HepG2 (cell line): Measurements from ENCODE around the gene STKLD1. TPM values are rescaled to one million over a fixed set of nuclear protein-coding genes. Genes with fewer than 3 reads are reported as not detected.

Experiments used
- ATRX ChIP-seq: sonication (generic); formaldehyde crosslinking; IDR thresholded peaks from 2 replicates; pipeline ENCODE4 v1.4.0; 2020; ENCODE audit warnings: missing genetic modification reagents, borderline replicate concordance
- FOXJ3 ChIP-seq: sonication (generic); formaldehyde crosslinking; IDR thresholded peaks from 2 replicates; pipeline ENCODE4 v1.4.0; 2020; ENCODE audit warnings: missing genetic modification reagents, mild to moderate bottlenecking, borderline replicate concordance
- ISX ChIP-seq: sonication (generic); formaldehyde crosslinking; conservative IDR thresholded peaks from 2 replicates; pipeline ENCODE4 v1.5.0; 2020; ENCODE audit warnings: missing genetic modification reagents
- KLF13 ChIP-seq: sonication (generic); formaldehyde crosslinking; IDR thresholded peaks from 2 replicates; pipeline ENCODE4 v1.4.0; 2020; ENCODE audit warnings: mild to moderate bottlenecking, missing genetic modification reagents
- NBN ChIP-seq: fragments of 450-650 bp; conservative IDR thresholded peaks from 2 replicates; pipeline ENCODE4 v1.6.1; 2017
- PHF21A ChIP-seq: sonication (generic); formaldehyde crosslinking; IDR thresholded peaks from 2 replicates; pipeline ENCODE4 v1.5.0; 2020; ENCODE audit warnings: mild to moderate bottlenecking, missing genetic modification reagents
- RNF2 ChIP-seq: fragments of 450-650 bp; conservative IDR thresholded peaks from 2 replicates; pipeline ENCODE4 v1.6.1; 2016; ENCODE audit warnings: low read depth
- SNAI1 ChIP-seq: sonication (generic); formaldehyde crosslinking; IDR thresholded peaks from 2 replicates; pipeline ENCODE4 v1.5.0; 2020; ENCODE audit warnings: mild to moderate bottlenecking, missing genetic modification reagents, borderline replicate concordance
- SOX6 ChIP-seq, 2 experiments: fragments of 450-650 bp in 1 of 2; sonication (generic) in 1 of 2; formaldehyde crosslinking in 1 of 2; IDR thresholded peaks; 2 replicates each; pipeline versions ENCODE4 v1.4.0 to v1.6.1; 2017 to 2020; ENCODE audit warnings: antibody characterized with exemption in 1 of 2, mild to moderate bottlenecking in 1 of 2, missing genetic modification reagents in 1 of 2
- TAF15 ChIP-seq: fragments of 200-400 bp; formaldehyde crosslinking; IDR thresholded peaks from one replicate; pipeline ENCODE4 v1.6.1; 2018; ENCODE audit warnings: mild to moderate bottlenecking, low read depth, low read length; ENCODE audit not compliant: poor library complexity, severe bottlenecking
- TOE1 ChIP-seq: sonication (generic); formaldehyde crosslinking; IDR thresholded peaks from 2 replicates; pipeline ENCODE4 v1.4.0; 2020; ENCODE audit warnings: mild to moderate bottlenecking, missing genetic modification reagents
- YY1 ChIP-seq: IDR thresholded peaks from 2 replicates; pipeline ENCODE4 v1.6.1; 2011; ENCODE audit warnings: low read length, low read depth, moderate library complexity, mild to moderate bottlenecking; ENCODE audit not compliant: insufficient read depth, insufficient replicate concordance
- ZNF235 ChIP-seq: sonication (generic); formaldehyde crosslinking; IDR thresholded peaks from 2 replicates; pipeline ENCODE4 v1.8.1; 2023; ENCODE audit warnings: mild to moderate bottlenecking, missing genetic modification reagents, borderline replicate concordance
- ZNF251 ChIP-seq: sonication (generic); formaldehyde crosslinking; IDR thresholded peaks from 2 replicates; pipeline ENCODE4 v1.9.0; 2021; ENCODE audit warnings: mild to moderate bottlenecking, missing genetic modification reagents
- polyA plus RNA-seq, 8 experiments: library from polyadenylated mRNA; depleted of rRNA in 3 of 8; stranded (reverse) in 7 of 8; unstranded in 1 of 8; fragments of >200 nt; fragmentation: Illumina TruSeq in 4 of 8; extraction: Trizol in 4 of 8; gene quantifications; 2 replicates each; pipeline versions ENCODE4 v1.2.1 to v1.2.3, GENCODE V29; 2011 to 2016; ENCODE audit warnings: low read depth in 4 of 8, missing spikeins in 1 of 8, mixed read lengths in 1 of 8; ENCODE audit not compliant: insufficient read depth in 1 of 8
- total RNA-seq, 5 experiments: library from RNA; depleted of rRNA; stranded (reverse); fragments of >200 nt; fragmentation: Illumina TruSeq; extraction: Trizol; gene quantifications; 2 replicates each; pipeline ENCODE4 v1.2.3, GENCODE V29; 2016; ENCODE audit warnings: low read depth in 1 of 5
- TF ChIP-seq, protein P1 (sequence below): sonication (generic); formaldehyde crosslinking; IDR thresholded peaks from 2 replicates; pipeline ENCODE4 v1.5.1; 2020; ENCODE audit warnings: missing genetic modification reagents, mild to moderate bottlenecking, borderline replicate concordance
- TF ChIP-seq, protein P2 (sequence below): sonication (generic); formaldehyde crosslinking; IDR thresholded peaks from 2 replicates; pipeline ENCODE4 v1.5.0; 2020; ENCODE audit warnings: mild to moderate bottlenecking, missing genetic modification reagents
- TF ChIP-seq, protein P3 (sequence below): sonication (generic); formaldehyde crosslinking; IDR thresholded peaks from 2 replicates; pipeline ENCODE4 v1.4.0; 2020; ENCODE audit warnings: mild to moderate bottlenecking, missing genetic modification reagents, borderline replicate concordance
- TF ChIP-seq, protein P4 (sequence below), 2 experiments: sonication (generic) in 1 of 2; formaldehyde crosslinking in 1 of 2; IDR thresholded peaks; 2 replicates each; pipeline versions ENCODE4 v1.4.0 to v1.6.1; 2018 to 2020; ENCODE audit warnings: missing genetic modification reagents in 2 of 2, borderline replicate concordance in 1 of 2, low read depth in 1 of 2, mild to moderate bottlenecking in 1 of 2, missing biosample characterization in 1 of 2

The STKLD1 gene
- total and polyA plus RNA-seq, 2 of the 13 experiments (the other 11 are each of a cell fraction or from before 2014, with no cell fraction given): 1.5 to 2.2 TPM

DNA sequence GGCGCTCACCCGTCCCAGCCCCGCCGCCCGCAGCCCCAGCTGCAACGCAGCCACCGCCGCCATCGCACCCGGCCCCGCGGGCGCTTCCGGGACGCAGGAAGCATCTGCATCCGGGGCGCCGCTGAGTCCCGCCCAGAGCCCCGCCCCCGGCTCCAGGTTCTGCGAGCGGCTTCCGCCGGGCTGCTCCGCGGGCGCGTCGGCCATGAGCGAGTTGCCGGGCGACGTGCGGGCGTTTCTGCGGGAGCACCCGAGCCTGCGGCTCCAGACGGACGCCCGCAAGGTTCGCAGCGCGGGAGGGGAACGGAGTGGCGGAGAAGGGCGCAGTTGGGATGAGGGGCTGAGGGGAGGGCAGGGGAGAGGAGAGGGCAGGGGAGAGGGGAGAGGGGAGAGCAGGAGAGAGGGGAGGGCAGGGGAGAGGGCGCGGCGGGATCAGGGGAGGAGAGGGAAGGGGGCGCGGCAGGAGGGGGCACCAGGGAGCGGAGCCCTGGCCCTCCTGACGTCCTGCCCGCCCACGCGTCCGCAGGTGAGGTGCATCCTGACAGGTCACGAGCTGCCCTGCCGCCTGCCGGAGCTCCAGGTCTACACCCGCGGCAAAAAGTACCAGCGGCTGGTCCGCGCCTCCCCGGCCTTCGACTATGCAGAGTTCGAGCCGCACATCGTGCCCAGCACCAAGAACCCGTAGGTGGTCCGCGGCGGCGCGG, 19.6 kb upstream of the STKLD1 start, which contains the start of the genes SURF1 and SURF2 (continued):
- TF ChIP-seq, protein P1, sequence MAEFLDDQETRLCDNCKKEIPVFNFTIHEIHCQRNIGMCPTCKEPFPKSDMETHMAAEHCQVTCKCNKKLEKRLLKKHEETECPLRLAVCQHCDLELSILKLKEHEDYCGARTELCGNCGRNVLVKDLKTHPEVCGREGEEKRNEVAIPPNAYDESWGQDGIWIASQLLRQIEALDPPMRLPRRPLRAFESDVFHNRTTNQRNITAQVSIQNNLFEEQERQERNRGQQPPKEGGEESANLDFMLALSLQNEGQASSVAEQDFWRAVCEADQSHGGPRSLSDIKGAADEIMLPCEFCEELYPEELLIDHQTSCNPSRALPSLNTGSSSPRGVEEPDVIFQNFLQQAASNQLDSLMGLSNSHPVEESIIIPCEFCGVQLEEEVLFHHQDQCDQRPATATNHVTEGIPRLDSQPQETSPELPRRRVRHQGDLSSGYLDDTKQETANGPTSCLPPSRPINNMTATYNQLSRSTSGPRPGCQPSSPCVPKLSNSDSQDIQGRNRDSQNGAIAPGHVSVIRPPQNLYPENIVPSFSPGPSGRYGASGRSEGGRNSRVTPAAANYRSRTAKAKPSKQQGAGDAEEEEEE (CRISPR knock-in tag): no peak
- TF ChIP-seq ATRX: no peak
- TF ChIP-seq, protein P2, sequence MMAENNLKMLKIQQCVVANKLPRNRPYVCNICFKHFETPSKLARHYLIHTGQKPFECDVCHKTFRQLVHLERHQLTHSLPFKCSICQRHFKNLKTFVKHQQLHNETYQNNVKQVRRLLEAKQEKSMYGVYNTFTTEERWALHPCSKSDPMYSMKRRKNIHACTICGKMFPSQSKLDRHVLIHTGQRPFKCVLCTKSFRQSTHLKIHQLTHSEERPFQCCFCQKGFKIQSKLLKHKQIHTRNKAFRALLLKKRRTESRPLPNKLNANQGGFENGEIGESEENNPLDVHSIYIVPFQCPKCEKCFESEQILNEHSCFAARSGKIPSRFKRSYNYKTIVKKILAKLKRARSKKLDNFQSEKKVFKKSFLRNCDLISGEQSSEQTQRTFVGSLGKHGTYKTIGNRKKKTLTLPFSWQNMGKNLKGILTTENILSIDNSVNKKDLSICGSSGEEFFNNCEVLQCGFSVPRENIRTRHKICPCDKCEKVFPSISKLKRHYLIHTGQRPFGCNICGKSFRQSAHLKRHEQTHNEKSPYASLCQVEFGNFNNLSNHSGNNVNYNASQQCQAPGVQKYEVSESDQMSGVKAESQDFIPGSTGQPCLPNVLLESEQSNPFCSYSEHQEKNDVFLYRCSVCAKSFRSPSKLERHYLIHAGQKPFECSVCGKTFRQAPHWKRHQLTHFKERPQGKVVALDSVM (CRISPR knock-in tag): no peak
- 0 out of 2 replicates have a peak, but pooled peaks have one; percentile 32 for TF ChIP-seq PHF21A (CRISPR knock-in tag)
- TF ChIP-seq RNF2: no peak
- no peak for TF ChIP-seq TAF15
- no peak for TF ChIP-seq SOX6 (IDR thresholded peaks at IDR 0.05)
- TF ChIP-seq SOX6 (CRISPR knock-in tag; IDR thresholded peaks at IDR 0.05): no peak; the same call in 1 of the 2 replicates
- no peak for TF ChIP-seq NBN
- no peak for TF ChIP-seq ZNF251
- TF ChIP-seq, protein P3, sequence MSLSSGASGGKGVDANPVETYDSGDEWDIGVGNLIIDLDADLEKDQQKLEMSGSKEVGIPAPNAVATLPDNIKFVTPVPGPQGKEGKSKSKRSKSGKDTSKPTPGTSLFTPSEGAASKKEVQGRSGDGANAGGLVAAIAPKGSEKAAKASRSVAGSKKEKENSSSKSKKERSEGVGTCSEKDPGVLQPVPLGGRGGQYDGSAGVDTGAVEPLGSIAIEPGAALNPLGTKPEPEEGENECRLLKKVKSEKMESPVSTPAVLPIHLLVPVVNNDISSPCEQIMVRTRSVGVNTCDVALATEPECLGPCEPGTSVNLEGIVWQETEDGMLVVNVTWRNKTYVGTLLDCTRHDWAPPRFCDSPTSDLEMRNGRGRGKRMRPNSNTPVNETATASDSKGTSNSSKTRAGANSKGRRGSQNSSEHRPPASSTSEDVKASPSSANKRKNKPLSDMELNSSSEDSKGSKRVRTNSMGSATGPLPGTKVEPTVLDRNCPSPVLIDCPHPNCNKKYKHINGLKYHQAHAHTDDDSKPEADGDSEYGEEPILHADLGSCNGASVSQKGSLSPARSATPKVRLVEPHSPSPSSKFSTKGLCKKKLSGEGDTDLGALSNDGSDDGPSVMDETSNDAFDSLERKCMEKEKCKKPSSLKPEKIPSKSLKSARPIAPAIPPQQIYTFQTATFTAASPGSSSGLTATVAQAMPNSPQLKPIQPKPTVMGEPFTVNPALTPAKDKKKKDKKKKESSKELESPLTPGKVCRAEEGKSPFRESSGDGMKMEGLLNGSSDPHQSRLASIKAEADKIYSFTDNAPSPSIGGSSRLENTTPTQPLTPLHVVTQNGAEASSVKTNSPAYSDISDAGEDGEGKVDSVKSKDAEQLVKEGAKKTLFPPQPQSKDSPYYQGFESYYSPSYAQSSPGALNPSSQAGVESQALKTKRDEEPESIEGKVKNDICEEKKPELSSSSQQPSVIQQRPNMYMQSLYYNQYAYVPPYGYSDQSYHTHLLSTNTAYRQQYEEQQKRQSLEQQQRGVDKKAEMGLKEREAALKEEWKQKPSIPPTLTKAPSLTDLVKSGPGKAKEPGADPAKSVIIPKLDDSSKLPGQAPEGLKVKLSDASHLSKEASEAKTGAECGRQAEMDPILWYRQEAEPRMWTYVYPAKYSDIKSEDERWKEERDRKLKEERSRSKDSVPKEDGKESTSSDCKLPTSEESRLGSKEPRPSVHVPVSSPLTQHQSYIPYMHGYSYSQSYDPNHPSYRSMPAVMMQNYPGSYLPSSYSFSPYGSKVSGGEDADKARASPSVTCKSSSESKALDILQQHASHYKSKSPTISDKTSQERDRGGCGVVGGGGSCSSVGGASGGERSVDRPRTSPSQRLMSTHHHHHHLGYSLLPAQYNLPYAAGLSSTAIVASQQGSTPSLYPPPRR (CRISPR knock-in tag): no peak
- TF ChIP-seq YY1: peak; percentile 94
- TF ChIP-seq KLF13: no peak
- TF ChIP-seq TOE1 (CRISPR knock-in tag): no peak
- no peak for TF ChIP-seq ISX
- no peak for TF ChIP-seq SNAI1 (CRISPR knock-in tag)
- TF ChIP-seq ZNF235: no peak
- TF ChIP-seq FOXJ3 (CRISPR knock-in tag): no peak
- TF ChIP-seq, protein P4, sequence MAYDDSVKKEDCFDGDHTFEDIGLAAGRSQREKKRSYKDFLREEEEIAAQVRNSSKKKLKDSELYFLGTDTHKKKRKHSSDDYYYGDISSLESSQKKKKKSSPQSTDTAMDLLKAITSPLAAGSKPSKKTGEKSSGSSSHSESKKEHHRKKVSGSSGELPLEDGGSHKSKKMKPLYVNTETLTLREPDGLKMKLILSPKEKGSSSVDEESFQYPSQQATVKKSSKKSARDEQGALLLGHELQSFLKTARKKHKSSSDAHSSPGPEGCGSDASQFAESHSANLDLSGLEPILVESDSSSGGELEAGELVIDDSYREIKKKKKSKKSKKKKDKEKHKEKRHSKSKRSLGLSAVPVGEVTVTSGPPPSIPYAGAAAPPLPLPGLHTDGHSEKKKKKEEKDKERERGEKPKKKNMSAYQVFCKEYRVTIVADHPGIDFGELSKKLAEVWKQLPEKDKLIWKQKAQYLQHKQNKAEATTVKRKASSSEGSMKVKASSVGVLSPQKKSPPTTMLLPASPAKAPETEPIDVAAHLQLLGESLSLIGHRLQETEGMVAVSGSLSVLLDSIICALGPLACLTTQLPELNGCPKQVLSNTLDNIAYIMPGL (CRISPR knock-in tag; IDR thresholded peaks at IDR 0.05; ENCODE audit: borderline replicate concordance in 1 of 2, low read depth in 1 of 2): peak; percentile 38 to 47; a peak in 2 of 4 replicates
